SJCRH30 (cell line): ENCODE results near the gene CLSTN3. TPM values are rescaled to one million over a fixed set of nuclear protein-coding genes. Genes with fewer than 3 reads are reported as not detected.

Experiments
- DNase-seq, 2 experiments: peaks; one replicate each; pipeline ENCODE4 v3.0.0-alpha.2; 2015 to 2020
- H3K27ac ChIP-seq: fragments of 250-450 bp; sonication (Bioruptor Pico); 2 replicates; pipeline ENCODE4 v1.5.1; 2020; ENCODE audit warnings: mild to moderate bottlenecking, moderate library complexity
- H3K27me3 ChIP-seq: fragments of 250-450 bp; sonication (Bioruptor Pico); 2 replicates; pipeline ENCODE4 v1.5.1; 2020; ENCODE audit warnings: mild to moderate bottlenecking, moderate library complexity
- H3K36me3 ChIP-seq: fragments of 250-450 bp; sonication (Bioruptor Pico); 2 replicates; pipeline ENCODE4 v1.5.1; 2020; ENCODE audit warnings: mild to moderate bottlenecking, moderate library complexity
- H3K4me1 ChIP-seq: fragments of 250-450 bp; sonication (Bioruptor Pico); 2 replicates; pipeline ENCODE4 v1.5.1; 2020; ENCODE audit warnings: mild to moderate bottlenecking, moderate library complexity
- H3K4me3 ChIP-seq: fragments of 250-450 bp; sonication (Bioruptor Pico); 2 replicates; pipeline ENCODE4 v1.5.1; 2020; ENCODE audit warnings: mild to moderate bottlenecking, moderate library complexity
- H3K9me3 ChIP-seq: fragments of 250-450 bp; sonication (Bioruptor Pico); replicated peaks from 2 replicates; pipeline ENCODE4 v1.5.1; 2020; ENCODE audit warnings: mild to moderate bottlenecking, moderate library complexity
- total RNA-seq: library from RNA; depleted of rRNA; stranded (reverse); fragments of >200 nt; shearing (Covaris generic); gene quantifications from 2 replicates; pipeline ENCODE4 v1.2.3, GENCODE V29; 2014; rRNA removed

CLSTN3 gene
- total RNA-seq, result 6.5 and 6.9 TPM in 2 replicates

DNA sequence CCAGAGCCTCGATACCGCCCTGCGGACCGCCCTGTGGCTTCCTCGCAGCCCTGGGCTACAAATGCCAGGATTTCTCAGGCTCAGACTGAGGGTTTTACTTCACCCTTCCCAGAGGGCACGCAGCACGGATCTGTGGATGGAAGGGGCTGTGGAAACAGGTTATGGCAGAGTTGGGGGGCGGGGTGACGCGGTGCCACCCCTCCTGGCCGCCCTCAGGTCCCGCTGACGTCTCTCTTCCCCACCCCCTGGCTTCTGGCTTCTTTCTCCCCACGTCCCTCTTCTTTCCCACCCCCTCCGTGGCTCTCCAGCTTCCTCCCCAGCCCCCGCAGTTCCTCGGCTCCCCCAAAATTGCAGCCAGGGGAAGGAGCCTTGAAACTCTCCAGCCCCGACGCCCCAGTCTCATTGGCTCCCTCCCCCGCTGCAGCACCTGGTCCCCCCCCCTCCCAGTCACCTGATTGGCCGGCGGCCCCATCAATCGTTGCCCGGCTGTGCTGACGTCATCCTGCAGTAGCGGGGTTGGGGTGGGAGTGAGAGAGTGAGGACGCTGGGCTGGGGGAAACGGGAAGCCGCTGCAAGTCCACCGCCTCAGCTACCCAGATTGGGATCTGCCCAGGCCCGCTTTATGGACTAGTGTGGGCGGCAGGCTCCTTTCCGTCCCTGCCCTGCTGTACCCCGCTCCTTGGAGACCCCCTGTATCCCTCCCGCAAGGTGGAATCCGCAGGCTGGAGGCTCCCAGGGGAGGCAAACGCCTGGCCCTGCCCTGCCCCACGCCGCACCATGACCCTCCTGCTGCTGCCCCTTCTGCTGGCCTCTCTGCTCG lies at the start of gene CLSTN3:
CLSTN3 (plus strand) TSS at position 500 of the 820 bp plus-strand sequence; CDS start at position 778, 278 bp downstream.
- Histone ChIP-seq H3K36me3 (no peaks in the 10 kb centered on the region), H3K27me3 (peaks cover 11% of the 10 kb centered on the region), H3K9me3 (no peaks in the 10 kb centered on the region), H3K27ac (no peak within 1 kb of the TSS), H3K4me3 (peak within 1 kb of the TSS; percentile 63), H3K4me1 (0 out of 2 replicates have a peak, but pooled peaks cover 5% of the 10 kb centered on the region)
- peak; percentile 82 to 84 for DNase-seq

DNA sequence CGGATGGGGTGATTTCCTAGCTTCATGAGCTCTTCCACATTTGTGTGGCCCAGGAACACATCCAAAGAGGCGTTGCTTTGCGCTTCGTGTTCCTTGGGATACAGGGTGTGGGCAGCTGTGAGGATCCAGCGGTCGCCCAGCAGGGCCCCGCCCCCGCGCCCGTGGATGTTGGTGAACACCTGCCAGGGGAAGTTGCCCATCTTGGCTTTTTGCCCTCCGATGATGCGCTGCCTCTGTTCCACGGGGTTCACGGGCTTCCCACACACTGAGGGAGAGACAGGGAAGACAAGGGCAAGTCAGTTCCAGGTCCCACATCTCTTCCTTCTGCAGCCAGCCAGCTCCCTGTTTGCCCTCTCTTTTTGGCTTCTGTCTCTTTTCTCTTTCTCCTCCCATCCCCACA lies 49.1 kb upstream of the CLSTN3 start:
- Histone ChIP-seq H3K36me3 (no peaks in the 10 kb centered on the region), H3K4me1 (no peaks in the 10 kb centered on the region; the same call in 1 of the 2 replicates), H3K27me3 (no peaks in the 10 kb centered on the region), H3K9me3 (no peaks in the 10 kb centered on the region), H3K4me3 (no peak overlapping the region), H3K27ac (no peak overlapping the region)
- DNase-seq, result no peak

DNA sequence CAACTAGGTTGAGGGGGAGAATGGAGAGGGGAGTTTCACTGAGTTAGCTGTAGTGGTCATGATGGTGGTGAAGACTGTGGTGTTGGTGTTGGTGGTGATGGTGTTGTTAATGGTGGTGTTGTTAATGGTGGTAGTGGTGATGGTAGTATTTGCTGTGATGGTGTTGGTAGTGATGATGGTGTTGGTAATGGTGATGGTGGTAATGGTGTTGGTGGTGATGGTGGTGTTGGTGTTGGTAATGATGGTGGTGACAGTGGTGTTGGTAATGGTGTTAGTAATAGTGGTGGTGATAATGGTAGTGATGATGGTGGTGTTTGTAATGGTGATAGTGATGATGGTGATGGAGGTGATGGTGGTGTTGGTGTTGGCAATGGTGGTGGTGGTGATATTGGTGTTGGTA lies 47.0 kb upstream of the CLSTN3 start:
- H3K27me3 ChIP-seq, result no peaks in the 10 kb centered on the region
- no peaks in the 10 kb centered on the region for H3K9me3 ChIP-seq
- no peak overlapping the region for H3K4me3 ChIP-seq
- no peaks in the 10 kb centered on the region; the same call in 1 of the 2 replicates for H3K4me1 ChIP-seq
- no peaks in the 10 kb centered on the region for H3K36me3 ChIP-seq
- H3K27ac ChIP-seq, result no peak overlapping the region
- no peak for DNase-seq

DNA sequence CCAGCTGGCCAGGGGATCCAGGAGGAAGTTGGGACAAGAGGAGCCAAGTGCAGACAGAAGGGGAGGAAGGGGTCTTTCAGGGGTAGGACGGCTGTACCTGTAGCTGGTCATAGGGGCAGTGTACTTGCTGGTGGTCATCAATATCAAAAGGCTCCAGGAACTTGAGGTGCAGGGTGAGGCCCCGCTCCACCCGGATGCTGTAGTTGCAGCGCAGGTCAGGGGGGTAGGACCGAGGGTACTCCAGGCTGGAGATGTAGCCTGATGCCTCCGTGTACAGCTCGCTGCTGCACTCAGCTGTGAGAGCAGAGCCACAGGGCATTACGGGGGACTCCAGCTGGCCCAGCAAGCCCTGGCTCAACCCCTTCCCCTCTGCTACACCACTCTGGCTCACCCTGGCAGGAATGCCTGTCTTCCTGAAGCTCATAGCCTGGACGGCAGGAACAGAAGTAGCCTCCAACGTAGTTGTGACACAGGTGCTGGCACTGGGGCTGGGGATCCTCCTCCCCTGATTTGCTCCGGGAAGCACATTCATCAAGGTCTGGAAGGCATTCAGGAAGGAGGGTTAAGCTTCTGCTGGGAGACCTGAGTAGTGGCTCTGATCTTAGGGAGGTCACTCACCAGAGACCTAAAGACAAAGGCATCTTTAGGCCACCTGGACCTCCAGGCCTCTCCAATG lies 40.8 kb upstream of the CLSTN3 start:
- no peak for DNase-seq
- Histone ChIP-seq H3K9me3 (no peaks in the 10 kb centered on the region), H3K36me3 (no peaks in the 10 kb centered on the region), H3K27ac (no peak overlapping the region), H3K27me3 (peaks cover 4% of the 10 kb centered on the region; the same call in 1 of the 2 replicates), H3K4me3 (no peak overlapping the region), H3K4me1 (no peaks in the 10 kb centered on the region)

DNA sequence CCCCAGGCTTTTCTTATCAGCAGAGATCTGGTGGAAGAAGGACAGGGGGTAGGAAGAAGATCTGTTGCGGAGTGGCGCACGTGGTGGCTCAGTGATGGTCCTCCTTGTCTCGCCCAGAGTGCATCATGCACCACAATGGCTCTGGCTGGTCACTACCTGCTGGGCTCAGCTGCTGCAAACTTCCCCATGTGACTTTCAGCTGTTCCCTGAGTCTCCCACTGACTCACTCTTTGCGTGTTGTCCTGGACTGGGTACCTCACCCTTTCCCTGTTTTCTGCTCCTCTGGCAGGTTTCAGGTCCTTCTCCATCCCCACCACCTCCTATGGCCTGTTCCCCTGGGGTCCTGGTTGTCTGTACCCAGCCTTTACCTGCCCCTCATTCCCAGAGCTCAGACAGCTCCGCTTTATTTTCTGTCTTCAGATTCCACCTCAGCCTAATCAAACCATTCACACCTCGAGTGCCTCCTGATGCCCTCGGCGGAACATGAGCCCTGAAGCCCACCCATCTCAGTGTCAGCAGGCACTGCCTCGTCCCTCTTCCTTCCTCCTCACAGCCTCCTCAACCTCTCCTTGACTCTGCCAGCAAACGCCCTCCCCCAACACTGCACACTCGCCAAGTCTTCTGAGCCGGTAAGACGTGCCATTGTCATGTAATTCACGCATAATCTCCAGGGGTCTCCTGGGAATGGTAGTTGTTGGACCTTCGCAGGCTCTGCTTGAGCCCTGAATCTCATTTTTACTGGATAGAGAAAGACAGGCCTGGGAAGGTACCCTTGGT lies 39.8 kb upstream of the CLSTN3 start:
- Histone ChIP-seq H3K4me1 (no peaks in the 10 kb centered on the region), H3K27me3 (peaks cover 4% of the 10 kb centered on the region; the same call in 1 of the 2 replicates), H3K36me3 (no peaks in the 10 kb centered on the region), H3K27ac (no peak overlapping the region), H3K4me3 (no peak overlapping the region), H3K9me3 (no peaks in the 10 kb centered on the region)
- DNase-seq, result peak; percentile 30 to 49

DNA sequence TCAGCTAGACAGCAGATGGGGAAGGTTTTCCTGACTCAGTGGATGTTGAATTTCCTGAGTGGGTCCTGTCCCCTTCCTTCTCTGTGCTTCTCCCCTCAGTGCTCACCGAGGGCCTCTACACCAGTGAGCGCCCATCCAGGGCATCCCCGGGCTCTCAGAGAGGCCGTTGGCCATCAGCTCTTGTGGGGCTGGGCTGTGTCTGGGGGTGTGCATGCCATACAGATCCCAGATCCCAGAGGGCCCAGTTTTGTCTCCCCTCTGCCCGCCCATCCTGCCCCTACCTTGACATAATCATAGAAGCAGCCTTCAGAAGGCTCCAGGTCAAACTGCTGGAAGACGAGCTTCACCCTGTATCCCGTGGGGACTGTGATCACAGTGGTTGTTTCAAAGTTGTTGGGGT lies 39.0 kb upstream of the CLSTN3 start:
- Histone ChIP-seq H3K4me1 (no peaks in the 10 kb centered on the region), H3K36me3 (no peaks in the 10 kb centered on the region), H3K9me3 (no peaks in the 10 kb centered on the region), H3K27ac (no peak overlapping the region), H3K27me3 (peaks cover 4% of the 10 kb centered on the region; the same call in 1 of the 2 replicates), H3K4me3 (no peak overlapping the region)
- no peak for DNase-seq

DNA sequence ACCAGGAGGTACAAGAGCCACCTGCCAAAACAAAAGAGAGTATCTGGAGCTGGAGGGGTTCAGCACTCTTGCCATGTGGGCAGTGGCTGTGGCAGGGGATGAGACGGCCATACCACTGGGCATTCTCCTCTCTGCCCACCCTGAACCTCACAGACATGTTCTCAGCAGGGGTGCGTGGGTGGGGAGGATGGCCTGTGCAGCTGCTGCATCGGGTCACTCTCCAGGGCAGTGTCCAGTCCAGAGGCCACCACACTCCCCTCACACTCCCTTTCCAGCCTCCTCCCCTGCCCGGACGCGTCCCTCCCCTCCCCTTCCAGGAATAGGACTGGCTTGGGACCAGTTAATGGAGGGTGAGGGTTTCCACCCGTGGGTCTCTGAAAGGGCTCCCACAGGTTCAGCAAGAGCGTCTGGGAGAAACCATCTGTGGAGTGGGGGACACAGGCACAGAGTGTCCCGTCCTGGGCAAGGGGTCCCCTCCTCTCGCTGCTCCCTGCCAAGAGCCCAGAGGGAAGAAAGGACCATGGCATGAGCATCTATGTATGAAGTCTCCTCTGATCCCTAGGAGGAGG lies 38.4 kb upstream of the CLSTN3 start:
- no peak overlapping the region for H3K27ac ChIP-seq
- DNase-seq, result no peak
- H3K36me3 ChIP-seq, result no peaks in the 10 kb centered on the region
- H3K9me3 ChIP-seq, result no peaks in the 10 kb centered on the region
- no peaks in the 10 kb centered on the region for H3K4me1 ChIP-seq
- no peak overlapping the region for H3K4me3 ChIP-seq
- peaks cover 5% of the 10 kb centered on the region for H3K27me3 ChIP-seq

DNA sequence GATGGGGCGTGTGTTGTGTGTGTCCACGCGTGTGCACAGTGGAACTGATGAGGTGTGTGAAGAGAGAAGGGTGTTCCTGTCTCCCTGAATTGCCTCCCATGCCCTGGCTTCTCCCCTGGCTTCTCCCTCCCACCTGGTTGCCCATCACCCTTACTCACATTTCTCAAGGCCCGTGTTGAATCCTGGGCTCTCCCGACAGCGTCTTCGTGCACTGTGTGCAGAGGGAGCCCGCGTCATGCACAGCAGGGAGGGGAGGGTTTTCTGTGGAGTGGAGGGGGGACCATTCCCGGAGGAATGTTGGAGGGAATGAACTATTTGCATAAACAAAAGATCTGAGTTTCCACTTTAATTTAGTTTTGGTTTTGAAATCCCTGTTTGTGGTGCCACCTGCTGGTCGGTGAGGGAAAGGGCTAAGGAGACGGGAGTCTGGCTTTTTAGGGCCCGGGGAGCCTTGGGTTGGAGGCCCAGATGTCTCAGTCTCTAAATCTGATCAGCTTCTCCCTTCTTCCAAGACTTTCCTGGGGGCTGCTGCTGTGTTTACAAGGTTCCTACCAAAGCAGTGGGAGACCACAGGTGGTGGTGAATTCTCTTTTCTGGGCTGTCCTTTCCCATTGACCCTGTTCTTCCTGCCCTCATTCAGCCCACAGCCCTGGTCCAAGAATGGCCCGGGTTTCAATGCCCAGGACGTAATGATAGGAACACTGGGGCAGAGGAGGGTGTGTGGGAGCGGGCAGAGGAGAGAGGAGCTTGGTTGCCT lies 37.8 kb upstream of the CLSTN3 start, which contains the start of gene C1R:
C1R (minus strand) TSS at position 217 of the 757 bp plus-strand sequence; CDS start at position 160, 57 bp downstream.
- no peak within 1 kb of the TSS for H3K27ac ChIP-seq
- H3K27me3 ChIP-seq, result peaks cover 7% of the 10 kb centered on the region
- H3K4me3 ChIP-seq, result peak within 1 kb of the TSS; percentile 42
- H3K36me3 ChIP-seq, result no peaks in the 10 kb centered on the region
- H3K4me1 ChIP-seq, result peaks cover 1% of the 10 kb centered on the region; the same call in 1 of the 2 replicates
- DNase-seq, result peak; percentile 61 to 77
- no peaks in the 10 kb centered on the region for H3K9me3 ChIP-seq

DNA sequence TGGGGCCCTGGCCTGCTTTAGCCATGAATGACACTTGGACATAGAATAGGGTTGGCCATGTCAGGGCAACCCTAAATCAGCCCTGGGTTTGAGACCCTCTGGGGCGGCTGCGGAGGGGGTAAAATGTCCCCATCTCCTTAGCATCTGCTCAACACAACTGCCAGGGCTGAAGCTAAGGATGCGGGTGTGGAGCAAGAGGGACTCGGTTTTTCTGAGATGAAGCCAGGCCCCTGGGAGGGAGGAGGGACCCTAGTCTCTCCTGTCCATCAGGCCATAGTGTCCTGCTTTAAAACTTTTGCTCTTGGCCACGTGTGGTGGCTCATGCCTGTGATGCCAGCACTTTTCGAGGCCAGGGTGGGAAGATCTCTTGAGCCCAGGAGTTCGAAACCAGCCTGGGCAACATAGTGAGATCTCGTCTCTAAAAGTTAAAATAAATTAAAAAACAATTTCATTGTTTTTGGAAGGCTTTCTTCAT lies 37.1 kb upstream of the CLSTN3 start:
- Histone ChIP-seq H3K27ac (no peak overlapping the region), H3K4me1 (peaks cover 5% of the 10 kb centered on the region; the same call in 1 of the 2 replicates), H3K36me3 (no peaks in the 10 kb centered on the region), H3K27me3 (peaks cover 7% of the 10 kb centered on the region), H3K9me3 (no peaks in the 10 kb centered on the region), H3K4me3 (no peak overlapping the region)
- no peak for DNase-seq

DNA sequence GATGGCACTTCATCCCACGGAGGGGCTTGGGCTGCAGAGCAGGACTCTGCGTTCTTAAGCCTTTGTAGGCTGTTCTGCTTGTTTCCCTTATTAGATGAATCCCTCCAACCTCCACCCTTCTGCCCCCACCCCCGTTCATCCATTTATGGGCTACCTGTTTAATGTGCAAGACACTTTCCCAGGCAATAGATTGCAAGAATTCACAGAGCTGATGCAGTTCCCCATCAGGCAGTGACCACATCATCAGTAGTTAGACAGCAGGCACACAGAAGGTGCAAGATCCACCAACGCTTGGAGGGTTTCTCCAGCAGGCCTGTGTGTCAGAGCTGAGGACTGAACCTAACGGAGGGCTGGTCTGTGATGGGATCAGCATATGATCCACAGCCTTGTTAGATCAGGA lies 36.7 kb upstream of the CLSTN3 start:
- H3K9me3 ChIP-seq, result no peaks in the 10 kb centered on the region
- H3K27ac ChIP-seq, result no peak overlapping the region
- peaks cover 7% of the 10 kb centered on the region for H3K27me3 ChIP-seq
- H3K4me1 ChIP-seq, result peaks cover 5% of the 10 kb centered on the region; the same call in 1 of the 2 replicates
- H3K36me3 ChIP-seq, result no peaks in the 10 kb centered on the region
- DNase-seq, result no peak
- no peak overlapping the region for H3K4me3 ChIP-seq

DNA sequence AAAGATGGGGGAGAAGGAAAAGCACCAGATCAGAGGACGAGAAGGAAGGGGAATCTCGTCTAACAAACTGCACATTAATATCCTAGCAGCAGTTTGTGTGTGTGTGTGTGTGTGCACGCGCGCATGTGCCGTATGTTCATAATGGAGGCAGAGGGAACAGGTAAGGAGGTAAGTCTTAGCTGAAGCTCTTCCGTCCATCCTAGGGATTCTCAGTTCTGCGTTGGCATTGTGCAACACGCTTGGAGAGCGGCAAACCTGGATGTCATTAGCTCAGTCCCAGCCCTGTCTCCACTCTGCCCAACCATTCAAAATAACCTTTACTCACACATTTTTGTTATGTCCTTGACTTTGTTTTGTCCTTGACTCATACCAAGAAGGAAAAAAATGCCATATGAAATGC lies 36.3 kb upstream of the CLSTN3 start:
- no peak for DNase-seq
- no peaks in the 10 kb centered on the region for H3K9me3 ChIP-seq
- no peak overlapping the region for H3K4me3 ChIP-seq
- peaks cover 7% of the 10 kb centered on the region for H3K27me3 ChIP-seq
- H3K36me3 ChIP-seq, result no peaks in the 10 kb centered on the region
- H3K27ac ChIP-seq, result no peak overlapping the region
- H3K4me1 ChIP-seq, result peaks cover 5% of the 10 kb centered on the region; the same call in 1 of the 2 replicates

DNA sequence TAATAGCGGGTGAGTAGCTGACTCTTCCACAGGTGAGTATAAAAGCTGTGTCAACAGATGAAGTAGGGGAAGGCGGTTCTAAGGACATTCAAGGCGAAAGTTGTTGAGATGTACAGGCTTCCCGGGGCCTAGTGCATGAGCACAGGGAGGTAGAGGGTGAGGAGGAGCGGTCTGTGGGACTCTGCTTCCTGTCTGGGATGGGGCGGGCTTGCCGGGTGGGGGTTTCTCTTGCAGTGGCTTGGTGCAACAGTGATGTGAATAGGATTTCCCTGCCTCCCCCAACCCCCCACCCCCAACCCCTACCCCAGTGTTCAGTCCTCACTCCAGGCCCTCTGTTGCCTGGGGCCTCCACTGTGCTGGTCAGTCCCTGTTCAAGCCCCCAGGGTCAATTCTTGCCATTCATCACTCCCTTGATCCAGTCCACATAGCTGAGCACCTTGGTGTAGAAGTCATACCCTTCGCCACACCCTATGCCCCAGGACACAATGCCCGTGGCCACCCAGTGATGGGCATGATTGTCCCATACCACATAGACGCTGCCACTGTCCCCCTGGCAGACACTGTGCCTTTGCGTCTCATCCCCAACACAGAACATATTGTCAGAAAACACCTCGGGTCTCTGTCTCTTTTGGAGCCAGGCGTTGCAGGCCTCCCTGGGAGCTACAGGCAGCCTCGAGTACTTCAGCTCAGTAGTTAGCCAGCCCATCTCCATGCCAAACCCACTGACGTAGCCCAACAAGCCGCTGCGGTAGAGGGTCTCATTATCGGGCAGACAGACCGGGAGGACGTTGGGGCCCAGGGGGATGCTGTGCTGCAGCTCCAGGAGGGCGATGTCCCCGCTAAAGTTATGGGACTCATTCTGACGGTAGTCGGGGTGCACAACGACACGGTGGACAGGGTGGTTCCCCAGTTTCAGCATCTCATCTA lies 33.9 kb upstream of the CLSTN3 start:
- no peak overlapping the region for H3K27ac ChIP-seq
- H3K27me3 ChIP-seq, result peaks cover 2% of the 10 kb centered on the region
- H3K36me3 ChIP-seq, result no peaks in the 10 kb centered on the region
- DNase-seq, result no peak
- no peaks in the 10 kb centered on the region for H3K9me3 ChIP-seq
- H3K4me1 ChIP-seq, result peaks cover 5% of the 10 kb centered on the region; the same call in 1 of the 2 replicates
- H3K4me3 ChIP-seq, result no peak overlapping the region; the same call in 1 of the 2 replicates

DNA sequence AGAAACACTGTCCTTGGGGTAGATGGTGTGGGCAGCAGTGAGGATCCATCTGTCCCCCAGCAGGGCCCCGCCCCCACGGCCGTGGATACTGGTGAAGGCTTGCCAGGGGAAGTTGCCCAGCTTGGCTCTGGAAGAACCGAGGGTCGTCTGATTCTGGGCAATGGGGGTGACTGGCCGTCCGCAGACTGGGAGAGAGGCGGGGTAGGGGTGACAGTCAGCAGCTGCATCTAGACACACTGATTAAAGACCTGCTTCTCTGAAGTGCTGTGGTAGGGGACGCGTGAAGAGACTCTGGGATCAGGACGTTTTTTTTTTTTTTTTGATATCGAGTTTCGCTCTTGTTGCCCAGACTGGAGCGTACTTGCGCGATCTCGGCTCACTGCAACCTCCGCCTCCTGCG lies 33.2 kb upstream of the CLSTN3 start:
- H3K27ac ChIP-seq, result no peak overlapping the region
- no peaks in the 10 kb centered on the region for H3K9me3 ChIP-seq
- peaks cover 5% of the 10 kb centered on the region; the same call in 1 of the 2 replicates for H3K4me1 ChIP-seq
- DNase-seq, result peak; percentile 30 to 57
- H3K36me3 ChIP-seq, result no peaks in the 10 kb centered on the region
- H3K27me3 ChIP-seq, result peaks cover 2% of the 10 kb centered on the region
- H3K4me3 ChIP-seq, result peak overlapping the region; percentile 37
